Measurements from ENCODE around the gene DUSP15.

GRCh38 chr20:31836853-31837608 is 33.3 kb downstream of the DUSP15 start:
- no peak for TF ChIP-seq CTCF (IDR thresholded peaks at IDR 0.05; ENCODE audit: insufficient read depth, low read length, poor library complexity, severe bottlenecking)
- no peak for TF ChIP-seq EZH2phosphoT487 (conservative IDR thresholded peaks at IDR 0.05; ENCODE audit: low read length)

All from SU-DHL-6 (cell line).